Spleen (tissue), 7 donors: ENCODE results near the gene MKX.

Experiments used
- CTCF ChIP-seq, 11 experiments: fragments of 200-600 bp in 7 of 11; fragments of 450-650 bp in 4 of 11; sonication (generic) in 4 of 11; IDR thresholded peaks in 8 of 11; conservative IDR thresholded peaks in 3 of 11; 1 replicate in 7 of 11; 2 replicates in 4 of 11; pipeline versions ENCODE4 v1.4.0 to v1.8.0; 2016 to 2021; ENCODE audit warnings: antibody characterized with exemption in 11 of 11, inconsistent platforms in 4 of 11, mild to moderate bottlenecking in 1 of 11
- POLR2A ChIP-seq, 3 donors: fragments of 450-650 bp; IDR thresholded peaks; one replicate each; pipeline ENCODE4 v1.5.1; 2017; ENCODE audit warnings: antibody characterized with exemption in 3 of 3, mild to moderate bottlenecking in 1 of 3
- POLR2AphosphoS5 ChIP-seq, 3 donors: sonication (generic); formaldehyde crosslinking; IDR thresholded peaks; one replicate each; pipeline ENCODE4 v1.5.1; 2017; ENCODE audit warnings: antibody characterized with exemption in 3 of 3
- donor health status: DM: no; HTN: no; CAD: no; lungs with moderate emphysema.
- donor health status: DM: no; HTN: no; CAD: no.
- donor health status: DM: no; HTN: no; CAD: no.

DNA sequence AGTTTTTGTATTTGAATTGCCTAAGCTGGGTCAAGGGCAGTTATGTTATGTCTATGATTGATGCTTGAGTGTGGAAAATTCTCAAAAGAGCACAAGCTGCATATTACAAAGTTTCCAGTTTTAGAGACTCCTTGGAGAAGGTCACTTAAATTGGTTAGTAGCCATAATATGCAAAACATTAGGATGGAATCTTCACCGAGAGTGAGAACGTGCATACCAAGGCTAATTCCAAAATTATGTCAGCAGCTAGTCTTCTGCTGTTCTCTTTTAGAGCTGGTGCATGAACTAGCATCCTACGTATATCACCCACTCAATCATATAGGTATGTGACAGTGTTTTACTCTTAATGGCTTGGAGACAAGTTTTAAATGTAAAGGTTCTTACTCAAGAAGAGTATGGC lies 49.2 kb downstream of the MKX start:
- no peak for TF ChIP-seq POLR2A (IDR thresholded peaks at IDR 0.05)
- TF ChIP-seq CTCF (IDR thresholded peaks at IDR 0.05 in 8 of 11, conservative IDR thresholded peaks at IDR 0.05 in 3 of 11): no peak
- no peak for TF ChIP-seq POLR2AphosphoS5 (IDR thresholded peaks at IDR 0.05)
